C1 segment of cervical spinal cord (tissue), 14 donors: ENCODE measurements around the gene PRR33.

Experiments
- DNase-seq, 14 donors: peaks; one replicate each; lab custom pipeline; 2025; lab: John Stamatoyannopoulos, UW

PRR33 gene

DNA sequence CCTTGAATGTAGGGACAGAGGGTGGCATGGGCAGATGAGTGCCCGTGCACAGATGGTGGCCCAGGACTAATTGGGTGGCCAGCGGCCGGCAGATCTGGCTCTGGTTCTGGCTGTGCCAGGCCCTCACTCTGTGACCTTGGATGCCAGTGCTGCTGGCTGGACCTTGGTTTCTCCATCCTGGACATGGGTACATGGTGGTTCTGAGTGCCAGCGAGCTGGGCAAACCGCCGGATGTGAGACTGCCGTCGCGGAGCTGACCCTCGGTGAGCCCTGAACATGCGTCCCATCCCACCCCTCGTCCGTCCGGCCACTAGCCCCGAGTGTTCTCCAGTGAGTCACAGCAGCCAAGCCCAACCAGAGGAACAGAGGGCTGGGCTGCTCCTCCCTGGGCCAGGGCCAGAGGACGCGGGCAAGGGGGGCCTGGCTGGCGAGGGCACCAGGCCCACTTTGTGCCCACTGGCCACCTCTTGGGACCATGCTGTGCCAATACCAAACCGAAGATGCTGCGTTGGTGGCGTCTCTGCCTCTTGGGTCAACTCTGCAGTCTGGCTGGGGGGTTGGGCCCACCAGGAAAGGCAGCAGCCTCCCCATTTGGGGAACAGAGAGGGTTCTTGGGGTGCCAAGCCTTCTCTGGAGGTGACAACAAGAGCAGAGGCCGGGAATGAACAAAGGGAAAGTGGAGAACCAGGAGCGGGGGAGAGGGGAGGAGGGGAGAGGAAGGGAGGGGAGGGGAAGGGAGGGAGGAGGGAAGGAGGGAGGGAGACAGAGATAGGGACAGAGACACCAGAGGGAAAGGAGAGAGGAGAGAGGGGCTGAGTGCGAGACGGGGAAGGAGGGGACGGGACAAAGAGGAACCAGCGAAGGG lies 28.1 kb downstream of the PRR33 start:
- peak in 10 of 14 donors; percentile 20 to 84 (median 42) for DNase-seq

DNA sequence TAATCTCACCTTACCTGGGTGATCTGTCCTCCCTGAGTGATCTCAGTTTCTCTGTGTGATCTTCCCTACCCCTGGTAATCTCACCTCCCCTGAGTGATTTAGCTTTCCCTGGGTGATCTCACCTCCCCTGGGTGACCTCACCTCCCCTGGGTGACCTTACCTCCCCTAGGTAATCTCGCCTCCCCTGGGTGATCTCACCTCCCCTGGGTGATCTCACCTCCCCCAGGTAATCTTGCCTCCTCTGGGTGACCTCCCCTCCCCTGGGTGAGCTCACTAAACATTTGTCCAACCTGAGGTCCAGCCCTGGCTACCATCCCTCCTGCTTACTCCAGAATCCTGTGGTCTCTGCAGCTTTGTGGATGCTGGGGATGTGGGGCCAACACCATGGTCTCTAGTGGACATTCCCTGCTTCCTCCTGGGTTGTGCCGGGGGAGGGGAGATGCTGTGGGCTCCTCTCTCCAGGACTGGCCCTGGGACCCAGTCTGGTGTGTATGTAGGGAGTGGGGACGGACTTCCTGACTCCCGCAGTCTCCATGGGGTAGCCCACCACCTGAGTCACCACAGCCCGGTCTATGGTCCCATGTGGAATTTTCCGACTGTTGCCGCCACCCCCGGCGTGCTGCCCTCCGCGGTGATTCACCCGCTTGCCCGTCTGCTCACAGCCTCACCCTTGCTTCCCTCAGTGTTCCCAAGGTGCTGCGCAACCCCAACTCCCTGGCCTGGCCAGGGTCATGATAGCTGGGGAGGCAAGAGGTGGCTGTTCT lies 28.9 kb downstream of the PRR33 start:
- no peak for DNase-seq

DNA sequence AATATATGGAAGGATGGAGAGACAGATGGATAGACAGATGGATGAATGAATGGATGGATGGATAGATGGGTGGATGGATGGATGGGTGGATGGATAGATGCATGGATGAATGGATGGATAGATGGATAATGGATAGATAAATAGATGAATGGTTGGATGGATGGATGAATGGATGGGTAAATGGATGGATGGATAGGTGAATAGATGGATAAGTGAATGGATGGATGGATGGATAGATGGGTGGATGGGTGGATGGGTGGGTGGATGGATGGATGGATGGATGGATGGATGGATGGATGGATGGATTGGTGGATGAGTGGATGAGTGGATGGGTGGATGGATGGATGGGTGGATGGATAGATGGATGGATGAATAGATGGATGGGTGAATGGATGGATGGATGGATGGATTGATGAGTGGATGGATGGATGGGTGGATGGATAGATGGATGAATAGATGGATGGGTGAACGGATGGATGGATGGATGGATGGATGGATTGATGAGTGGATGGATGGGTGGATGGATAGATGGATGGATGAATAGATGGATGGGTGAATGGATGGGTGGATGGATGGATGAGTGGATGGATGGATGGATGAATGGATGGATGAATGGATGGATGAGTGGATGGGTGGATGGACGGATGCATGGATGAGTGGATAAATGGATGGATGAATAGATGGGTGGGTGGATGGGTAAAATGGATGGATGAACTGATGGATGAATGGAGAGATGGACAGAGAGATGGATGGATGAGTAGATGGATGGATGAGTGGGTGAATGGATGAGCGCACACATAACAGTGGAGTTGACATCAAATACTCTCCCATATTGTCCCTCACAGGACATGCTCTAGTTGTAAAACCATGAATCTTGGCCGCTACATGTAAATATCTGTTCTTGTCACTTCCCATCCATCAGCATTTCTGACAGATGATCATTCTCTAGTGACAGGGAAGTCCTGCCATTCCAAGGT lies 30.0 kb downstream of the PRR33 start:
- DNase-seq, result no peak

DNA sequence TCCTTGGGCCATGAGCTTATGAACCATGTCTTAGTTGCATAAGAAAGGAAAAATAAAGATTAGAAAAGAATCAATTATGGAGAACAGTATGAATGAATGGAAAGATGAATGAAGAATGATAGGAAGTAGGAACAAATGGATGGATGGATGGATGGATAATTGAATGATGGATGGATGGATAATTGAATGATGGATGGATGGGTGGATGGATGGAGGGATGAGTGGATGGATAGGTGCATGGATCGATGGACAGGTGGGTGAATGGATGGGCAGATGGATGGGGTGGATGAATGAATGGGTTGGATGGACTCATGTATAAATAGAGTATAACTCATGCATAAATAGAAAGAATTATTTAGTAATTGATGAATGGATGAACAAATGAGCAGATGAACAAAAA lies 31.6 kb downstream of the PRR33 start:
- DNase-seq, result no peak

DNA sequence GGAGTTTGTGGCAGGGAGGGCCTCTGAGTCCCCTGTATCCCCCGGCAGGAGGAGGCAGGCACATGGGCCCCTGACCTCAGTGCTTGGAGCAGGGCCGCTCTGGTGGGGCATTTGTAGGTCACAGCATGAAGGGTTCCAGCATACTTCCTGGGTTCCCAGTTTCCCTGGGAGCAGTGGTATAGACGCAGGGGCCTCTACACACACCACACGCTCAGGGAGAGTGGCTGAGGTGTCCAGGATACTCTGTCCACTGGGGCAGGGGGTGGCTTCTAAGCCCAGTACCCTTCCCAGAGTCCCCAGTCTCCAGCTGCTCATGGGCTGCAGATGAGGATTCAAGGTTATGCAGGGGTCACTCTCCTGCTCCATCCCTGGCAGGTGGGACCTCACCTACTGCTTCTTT lies 32.7 kb downstream of the PRR33 start:
- no peak for DNase-seq

DNA sequence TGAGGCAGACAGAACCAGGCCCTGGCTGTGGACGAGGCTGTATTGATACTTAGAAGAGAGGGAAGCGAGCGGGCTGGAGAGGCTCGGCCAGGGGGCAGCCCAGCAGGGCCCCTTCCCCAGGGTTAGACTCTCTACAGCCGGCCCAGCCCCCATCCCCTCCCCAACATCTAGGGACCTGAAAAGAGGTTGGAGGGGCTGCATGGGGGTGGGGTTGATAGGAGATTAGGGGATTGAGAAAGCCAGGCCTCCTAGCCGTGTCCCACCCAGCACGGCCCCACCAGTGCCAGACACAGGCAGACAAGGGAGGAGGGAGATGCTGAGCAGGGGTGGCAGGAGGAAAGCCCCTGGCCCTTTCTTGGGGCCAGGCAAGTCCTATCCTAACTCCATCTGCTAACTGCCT lies 33.1 kb downstream of the PRR33 start:
- no peak for DNase-seq

DNA sequence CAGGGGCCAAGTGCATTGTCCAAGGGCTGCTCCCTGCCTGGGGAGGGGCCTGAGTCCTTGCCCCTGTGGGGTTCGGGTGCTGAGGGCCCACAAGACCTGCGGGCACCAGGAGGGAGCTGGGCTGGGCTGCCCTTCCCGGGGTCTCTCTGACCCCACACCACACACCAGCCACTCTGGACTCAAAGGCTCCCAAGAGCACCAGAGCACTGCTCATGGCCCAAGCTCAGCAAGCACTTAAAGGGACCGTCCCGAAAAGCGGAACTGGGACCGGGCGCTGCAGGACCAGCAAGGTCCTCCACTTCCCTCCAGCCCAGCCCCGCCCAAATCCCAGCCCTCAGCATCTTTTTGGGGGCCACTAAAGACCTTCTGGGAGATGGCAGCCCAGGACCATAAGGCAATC lies 33.5 kb downstream of the PRR33 start:
- no peak for DNase-seq

DNA sequence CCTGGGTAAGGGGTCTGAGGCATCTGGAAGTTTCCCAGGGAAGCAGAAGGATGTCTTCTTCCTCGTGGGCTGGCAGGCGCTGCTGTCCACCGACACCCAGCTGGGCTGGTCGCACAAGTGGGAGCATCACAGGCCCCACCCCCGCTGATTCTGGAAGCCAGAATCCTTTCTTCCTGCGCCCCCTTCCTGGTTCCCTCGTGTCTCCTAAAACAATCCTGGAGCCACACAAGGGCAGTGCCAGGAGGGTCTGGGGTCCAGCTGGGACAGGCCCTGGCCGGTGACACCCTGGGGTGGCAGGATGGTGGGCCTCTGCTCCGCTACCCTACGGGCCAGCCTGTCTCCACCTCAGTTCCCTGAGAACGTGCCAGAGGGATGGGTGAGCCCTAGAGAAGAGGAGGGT lies 34.6 kb downstream of the PRR33 start:
- no peak for DNase-seq

DNA sequence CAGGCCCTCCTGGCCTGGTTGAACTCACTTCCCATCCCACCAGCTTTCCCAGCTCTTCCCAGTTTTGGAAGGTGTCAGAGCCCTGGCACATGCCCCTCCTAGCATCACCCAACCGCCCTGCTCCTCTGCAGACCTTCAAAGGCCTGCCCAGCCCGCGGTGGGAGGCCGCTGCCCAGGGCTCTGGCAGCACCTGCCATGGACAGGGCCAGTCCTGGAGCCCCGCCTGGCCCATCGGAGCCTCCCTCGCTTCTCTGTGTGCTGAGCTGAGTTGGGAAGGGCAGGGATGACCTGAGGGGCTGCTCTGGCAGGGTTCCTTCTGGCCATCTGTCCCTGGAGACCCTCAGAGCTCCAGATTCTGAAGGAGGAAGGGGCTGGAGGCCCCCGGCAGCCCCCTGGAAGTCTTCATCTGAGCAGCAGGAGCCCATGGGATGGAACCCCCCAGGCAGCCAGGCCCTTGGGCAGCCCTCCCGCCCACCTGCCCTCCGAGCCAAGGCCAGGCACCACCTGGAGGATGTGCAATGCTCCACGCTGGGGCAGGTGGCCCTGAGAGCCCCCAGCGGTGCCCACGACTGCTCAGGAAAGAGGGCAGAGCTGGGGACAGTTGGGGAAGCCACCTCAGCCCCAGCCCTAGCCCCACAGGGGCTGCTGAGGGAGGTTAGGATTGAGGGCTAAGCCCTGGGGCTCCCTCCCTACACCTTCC lies 35.2 kb downstream of the PRR33 start:
- no peak for DNase-seq

DNA sequence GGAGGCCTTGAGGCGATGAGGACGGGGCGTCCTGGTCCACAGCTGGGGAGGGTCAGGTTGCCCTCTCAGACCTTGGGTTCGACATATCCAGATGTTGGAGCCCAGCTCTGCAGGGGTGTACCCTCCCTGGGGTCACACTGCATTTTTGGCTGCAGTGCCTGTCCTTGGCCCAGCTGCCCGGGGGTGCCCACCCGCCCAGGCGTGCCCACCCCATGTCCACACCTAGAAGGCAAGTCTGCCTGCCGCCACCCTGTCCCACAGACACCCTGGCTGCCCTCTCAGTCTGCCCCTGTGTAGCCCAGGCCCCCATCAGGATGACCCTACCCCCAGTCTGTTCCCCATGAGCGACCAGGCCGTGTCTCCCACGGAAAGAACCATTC lies 35.8 kb downstream of the PRR33 start:
- DNase-seq, result no peak

DNA sequence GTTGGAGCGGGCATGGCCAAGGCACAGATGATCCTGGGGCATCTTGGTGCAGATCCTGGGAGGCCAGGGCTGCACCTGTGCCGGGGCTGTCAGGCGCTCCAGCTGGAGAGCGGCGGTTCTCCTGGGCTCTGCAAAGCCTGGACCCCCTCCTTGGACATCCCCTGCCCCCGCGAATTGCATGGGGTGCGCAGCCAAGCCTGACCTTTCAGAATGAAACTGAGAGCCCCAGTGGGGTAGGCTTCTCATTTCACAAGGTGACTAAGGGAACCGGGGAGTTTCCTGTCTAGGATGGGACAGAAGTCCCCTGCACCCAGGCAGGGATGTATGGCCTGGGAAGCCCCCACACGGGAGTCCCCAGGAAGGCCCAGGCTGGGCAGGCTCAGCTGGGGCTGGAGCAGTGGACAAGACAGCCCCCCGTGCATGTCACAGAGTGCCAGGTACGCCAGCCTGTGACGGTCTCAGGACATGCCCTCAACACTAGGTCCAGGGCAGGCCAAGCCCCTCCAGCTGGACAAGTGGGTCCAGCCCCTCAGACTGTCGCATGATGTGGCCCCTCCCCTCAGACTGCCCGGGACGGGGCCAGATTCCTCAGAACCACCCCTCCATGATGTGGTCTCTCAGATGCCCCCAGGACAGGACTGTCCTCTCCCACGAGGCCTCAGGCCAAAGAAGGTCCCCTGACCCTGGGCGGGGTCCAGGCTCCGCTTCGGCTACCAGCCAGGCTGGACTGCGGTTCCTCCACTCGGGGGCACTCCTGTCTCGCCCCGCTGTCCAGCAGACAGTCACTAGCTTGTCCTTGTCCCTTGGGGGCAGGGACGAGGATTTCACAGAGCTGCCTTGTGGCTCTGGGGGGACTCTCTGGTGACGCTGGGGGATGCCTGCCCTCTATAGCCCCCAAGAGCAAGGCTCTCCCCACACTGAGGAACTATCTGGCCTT lies 36.5 kb downstream of the PRR33 start:
- no peak for DNase-seq

DNA sequence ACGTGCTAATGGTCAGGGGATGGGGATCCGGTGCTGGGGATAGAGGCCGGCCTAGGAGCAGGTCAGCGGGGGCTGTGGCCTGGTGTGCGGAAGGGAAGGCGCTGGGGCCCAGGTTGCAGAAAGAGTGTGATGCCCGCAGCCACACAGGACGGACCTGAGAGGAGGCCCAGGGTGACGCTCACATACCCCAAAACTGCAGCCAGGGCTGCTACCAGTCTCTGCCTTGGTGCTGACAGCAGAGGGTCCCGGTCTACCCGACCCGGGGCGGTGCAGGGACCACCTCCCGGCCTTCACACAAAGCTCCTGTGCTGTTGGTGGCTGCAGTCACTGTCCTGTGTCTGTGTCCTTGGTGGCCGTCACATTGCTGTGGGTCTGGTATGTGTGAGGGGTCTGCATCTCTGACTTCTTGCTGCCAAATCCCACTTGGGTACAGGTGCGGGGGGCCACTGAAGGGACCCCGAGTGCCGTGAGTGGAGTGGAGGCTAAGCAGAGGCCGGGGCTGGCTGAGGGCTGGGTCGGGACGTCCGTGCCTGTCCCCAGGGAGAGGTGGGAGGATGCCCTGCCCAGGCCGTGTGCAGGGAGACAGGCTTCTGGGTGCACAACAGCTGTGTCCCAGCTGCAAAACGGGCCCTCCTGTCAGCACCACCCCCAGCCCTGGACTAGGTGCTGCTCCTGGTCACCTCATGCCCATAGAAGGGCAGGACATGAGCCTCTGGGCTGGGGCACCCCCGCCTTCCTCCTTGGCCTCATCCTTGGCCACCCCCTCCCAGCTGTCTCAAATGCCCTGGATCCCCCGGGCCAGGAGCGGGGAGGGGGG lies 37.4 kb downstream of the PRR33 start:
- no peak for DNase-seq

DNA sequence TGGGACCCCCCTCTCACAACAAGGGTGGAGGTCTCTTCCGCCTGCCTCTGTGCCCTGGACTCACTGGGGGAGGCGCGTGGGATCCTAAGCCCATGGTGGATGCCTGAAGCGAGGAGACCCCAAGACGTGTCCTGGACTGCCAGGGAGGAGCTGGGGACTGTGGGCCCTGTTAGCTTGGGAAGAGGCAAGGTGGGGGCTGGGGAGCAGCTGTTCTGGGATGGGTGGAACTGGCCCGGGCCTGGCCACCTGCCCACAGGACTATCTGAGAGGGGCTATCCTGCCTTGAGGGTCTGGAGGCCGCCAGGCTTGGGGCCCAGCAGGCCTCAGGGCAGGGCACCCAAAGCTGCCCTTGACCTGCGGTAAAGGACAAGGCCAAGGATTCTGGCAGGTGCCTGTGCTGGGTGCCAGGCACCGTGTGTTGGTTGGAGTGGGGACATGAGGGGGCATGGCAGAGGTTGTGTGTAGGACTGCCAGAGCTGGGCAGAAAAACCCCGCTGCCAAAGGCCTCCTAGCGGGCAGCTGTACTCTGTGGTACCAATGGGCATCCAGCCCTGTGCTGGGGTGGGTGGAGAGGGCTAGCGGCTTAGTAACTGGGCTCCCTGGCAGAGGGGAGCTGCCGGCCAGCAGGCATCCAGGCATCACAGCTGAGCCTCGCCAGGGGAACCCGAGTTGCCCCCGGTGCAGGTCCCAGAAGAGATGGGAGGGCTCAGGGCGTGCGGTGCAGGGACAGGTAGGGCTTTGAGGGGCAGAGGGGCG lies 38.1 kb downstream of the PRR33 start:
- DNase-seq, result peak in 1 of 14 donors; percentile 22

DNA sequence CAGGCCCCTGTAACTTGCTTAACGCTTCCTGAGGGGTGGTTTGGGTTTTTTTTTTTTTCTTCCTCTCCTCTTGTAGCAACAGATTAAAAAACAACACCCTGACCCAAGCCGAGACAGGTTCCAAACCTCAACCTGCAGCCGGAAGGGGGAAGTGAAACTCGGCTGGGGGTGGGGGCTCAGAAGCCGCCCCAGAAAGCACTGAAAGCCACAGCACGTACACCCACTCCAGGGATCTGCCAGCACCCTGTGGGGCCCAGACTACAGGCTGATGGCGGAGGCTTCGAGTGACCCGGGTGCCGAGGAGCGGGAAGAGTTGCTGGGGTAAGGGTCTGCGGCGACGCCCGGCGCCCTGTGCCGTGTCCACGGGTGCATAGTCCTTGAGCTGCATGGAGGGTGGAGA lies 38.8 kb downstream of the PRR33 start, which contains the start of gene LSP1:
Gene LSP1, plus strand, starts transcription at position 208 of the 400 bp plus-strand sequence. Its CDS starts 61 bp downstream, at position 269.
- peak in 1 of 14 donors; percentile 45 for DNase-seq

DNA sequence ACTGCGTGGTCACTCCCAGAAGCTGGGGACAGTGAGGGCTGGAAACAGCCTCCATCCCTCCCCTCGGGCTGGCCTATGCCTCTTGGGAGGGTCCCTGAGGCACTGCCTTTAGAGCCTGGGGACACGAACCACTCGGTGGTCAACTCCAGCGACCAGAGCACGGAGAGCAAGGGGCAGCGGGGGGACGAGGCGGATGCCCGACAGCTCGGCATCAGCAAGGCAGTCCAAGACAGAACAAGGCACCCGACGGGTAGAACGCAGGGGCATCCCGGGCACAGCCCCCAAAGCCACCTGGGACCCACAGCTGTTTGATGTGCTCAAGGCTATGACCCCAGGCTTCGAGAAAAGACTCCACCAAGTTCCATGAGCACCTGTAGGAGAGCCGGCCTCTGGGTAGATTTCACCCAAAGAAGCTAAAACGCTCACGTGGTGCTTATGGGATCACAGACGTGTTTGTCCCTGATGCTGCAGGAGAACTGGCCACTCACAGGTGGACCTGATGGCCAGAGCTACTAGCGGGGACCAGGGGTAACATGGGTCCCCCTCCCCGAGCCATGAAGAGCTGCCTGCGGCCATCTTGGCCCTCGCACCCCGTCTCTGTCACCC lies 39.3 kb downstream of the PRR33 start:
- DNase-seq, result no peak

DNA sequence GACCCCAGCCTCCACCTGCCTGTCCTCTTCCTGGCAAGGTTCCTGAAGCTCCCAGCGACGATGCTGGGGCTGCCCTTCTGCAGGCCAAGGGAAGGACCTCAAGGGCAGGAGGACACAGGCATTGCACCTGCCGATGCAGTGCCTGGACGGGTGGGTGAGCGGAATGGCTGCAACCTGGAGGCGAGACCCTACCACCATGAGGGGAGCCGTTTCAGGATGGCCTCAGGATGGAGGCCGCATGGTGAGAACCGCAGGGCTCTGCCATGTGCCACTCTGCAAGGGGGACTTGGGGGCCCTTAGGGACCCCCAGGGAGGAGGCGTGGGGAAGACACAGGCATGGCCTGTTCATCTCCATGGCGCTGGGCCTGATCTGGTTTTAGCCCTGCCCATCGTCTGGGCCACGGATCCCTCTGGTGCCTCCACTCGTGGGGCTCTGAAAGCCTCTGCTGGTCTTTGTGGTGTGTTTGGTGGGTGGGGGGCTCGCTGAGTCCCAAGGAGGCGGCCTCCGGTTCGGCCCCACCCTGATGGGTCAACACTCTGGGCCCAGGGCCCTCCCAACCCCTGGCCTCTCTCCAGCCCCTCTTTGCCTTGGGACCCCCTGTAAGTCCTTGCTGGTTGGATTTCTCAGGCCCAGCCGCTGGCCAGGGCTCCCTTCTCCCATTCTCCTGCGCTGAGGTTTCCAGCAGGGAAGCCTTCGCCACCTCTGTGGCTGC lies 40.1 kb downstream of the PRR33 start:
- DNase-seq, result no peak
